NCI-H128 (cell line): Measurements from ENCODE around the gene HELQ.

Source experiments
- DNase-seq: peaks from one replicate; lab custom pipeline; 2025; ENCODE audit not compliant: unreplicated experiment; lab: John Stamatoyannopoulos, UW

Gene HELQ

DNA sequence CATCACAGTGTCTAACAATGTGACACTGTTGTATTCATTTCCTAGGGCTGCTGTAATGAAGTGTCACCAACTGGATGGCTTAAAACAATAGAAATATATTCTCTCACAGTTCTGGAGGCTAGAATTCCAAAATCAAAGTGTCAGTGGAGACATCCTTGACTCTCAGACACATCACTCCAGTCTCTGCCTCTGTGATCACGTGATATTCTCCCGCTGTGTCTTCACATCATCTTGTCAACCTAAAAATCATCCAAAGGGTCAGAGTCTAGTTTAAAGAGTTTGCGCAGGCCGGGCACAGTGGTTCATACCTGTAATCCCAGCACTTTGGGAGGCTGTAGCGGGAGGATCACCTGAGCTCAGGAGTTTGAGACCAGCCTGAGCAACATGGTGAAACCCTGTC, 84.4 kb downstream of the HELQ start:
- no peak for DNase-seq

DNA sequence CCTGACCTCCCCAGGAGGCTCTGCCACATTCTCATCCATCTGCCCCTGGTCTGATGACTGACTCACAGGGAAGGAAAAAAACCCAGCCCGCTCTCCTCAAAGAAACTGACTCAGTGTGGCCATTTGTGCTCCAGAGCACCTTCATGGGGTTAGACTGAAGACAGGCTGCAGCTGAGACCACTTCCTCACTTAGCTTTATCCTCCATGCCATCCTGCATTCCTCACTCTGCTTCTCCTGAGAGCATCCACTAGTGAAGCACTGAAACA, 85.0 kb downstream of the HELQ start:
- DNase-seq = no peak

- DNase-seq = no peak
These were observed 85.6 kb downstream of the HELQ start for GRCh38 chr4:83369831-83370639.

GRCh38 chr4:83364312-83364711, 91.3 kb downstream of the HELQ start:
- no peak for DNase-seq

GRCh38 chr4:83362492-83363329, 92.9 kb downstream of the HELQ start:
- no peak for DNase-seq

DNA sequence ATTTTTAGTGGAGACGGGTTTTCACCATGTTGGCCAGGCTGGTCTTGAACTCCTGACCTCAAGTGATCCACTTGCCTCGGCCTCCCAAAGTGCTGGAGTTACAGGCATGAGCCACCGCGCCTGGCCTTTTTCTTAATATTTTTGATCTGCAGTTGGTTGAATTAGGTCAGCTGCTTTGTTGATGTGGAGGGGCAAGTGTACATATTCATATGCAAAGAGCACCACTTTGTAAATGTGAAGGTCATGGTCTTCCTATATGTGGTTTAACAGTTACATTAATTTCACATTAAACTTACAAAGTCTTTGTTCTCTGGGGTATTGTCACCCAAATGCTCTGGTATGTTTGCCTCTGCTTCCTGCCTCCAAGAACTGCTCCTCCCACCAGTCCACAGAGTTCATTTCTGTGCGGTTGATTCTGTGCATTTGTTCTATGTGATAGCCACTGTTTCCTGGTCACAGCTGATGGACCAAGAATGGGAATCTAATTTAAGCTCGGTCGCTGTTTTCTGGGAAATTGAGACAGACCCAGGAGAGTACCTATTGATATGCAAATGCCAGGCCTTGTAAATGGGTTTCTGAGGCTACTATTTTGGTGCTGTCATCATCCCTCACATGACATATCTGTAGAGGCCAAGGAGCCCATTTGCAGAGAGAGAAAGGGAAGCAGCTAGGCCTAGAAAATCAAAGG, 94.1 kb downstream of the HELQ start:
- DNase-seq = no peak

DNA sequence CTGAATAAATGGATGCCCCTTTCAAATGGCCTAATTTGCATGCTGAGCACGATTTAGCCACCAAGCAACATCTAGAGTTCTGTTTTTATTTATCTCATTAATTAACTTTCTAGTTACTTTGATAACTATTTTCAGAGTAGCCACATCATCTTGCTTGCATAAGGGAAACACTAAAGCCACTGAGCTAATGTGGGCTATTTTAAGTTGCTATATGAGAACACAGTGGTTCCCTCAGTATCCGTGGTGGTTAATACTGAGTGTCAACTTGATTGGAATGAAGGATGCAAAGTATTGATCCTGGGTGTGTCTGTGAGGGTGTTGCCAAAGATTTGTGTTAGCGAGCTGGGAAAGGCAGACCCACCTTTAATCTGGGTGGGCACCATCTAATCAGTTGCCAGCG, 95.6 kb downstream of the HELQ start:
- no peak for DNase-seq

DNA sequence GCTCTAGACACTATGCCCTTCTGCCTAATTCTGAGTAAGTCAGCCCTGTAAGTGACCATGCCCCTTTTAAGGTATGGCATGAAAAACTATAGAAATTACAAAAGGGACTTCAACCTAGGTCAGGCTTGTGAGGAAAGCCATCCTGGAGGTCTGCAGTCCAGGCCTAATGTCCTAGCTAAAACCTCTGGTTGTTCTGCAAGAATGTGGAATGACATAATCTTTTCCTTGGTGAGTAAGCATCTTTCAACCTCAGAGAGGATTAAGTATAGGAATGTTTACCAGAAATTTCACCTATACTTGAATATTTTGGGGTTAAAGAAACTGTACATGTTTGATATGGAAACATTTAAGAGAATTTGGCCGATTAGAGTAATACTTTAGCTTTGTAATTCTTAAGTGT, 97.2 kb downstream of the HELQ start:
- no peak for DNase-seq
